K562 (cell line): ENCODE data around the gene ERGIC1. TPM values are rescaled to one million over a fixed set of nuclear protein-coding genes. Genes with fewer than 3 reads are reported as not detected.
A peak's percentile ranks its signal among the peaks of the same experiment; 100 is the strongest.

Experiments used
- FUS ChIP-seq: fragments of 200-400 bp; formaldehyde crosslinking; optimal IDR thresholded peaks from 2 replicates; pipeline ENCODE3; 2017; ENCODE audit warnings: low read depth, low read length
- MCM5 ChIP-seq: fragments of 450-650 bp; IDR thresholded peaks from 2 replicates; pipeline ENCODE4 v1.6.1; 2016; ENCODE audit warnings: low read depth
- XRCC3 ChIP-seq: fragments of 450-650 bp; IDR thresholded peaks from 2 replicates; pipeline ENCODE4 v1.6.1; 2017; ENCODE audit warnings: mild to moderate bottlenecking, moderate library complexity
- ZNF347 ChIP-seq: fragments of 450-650 bp; formaldehyde crosslinking; IDR thresholded peaks from 2 replicates; pipeline ENCODE4 v1.4.0; 2020; ENCODE audit warnings: low read depth, mild to moderate bottlenecking, moderate library complexity
- polyA plus RNA-seq, 8 experiments: library from polyadenylated mRNA; depleted of rRNA in 4 of 8; stranded (reverse) in 5 of 8; unstranded in 3 of 8; fragments of >200 nt; fragmentation: Nextera tagmentation in 2 of 8; fragmentation: Illumina TruSeq in 1 of 8; extraction: Ambion mirVana in 2 of 8; extraction: Trizol in 1 of 8; gene quantifications; 2 replicates each; pipeline versions ENCODE4 v1.2.1 to v1.2.3, GENCODE V29; 2011 to 2014; ENCODE audit warnings: inconsistent platforms in 1 of 8, missing spikeins in 1 of 8
- total RNA-seq, 7 experiments: library from RNA; depleted of rRNA in 6 of 7; stranded (reverse); fragments of >200 nt in 6 of 7; fragmentation: Illumina TruSeq in 2 of 7; extraction: Trizol in 2 of 7; gene quantifications; 2 replicates each; pipeline versions ENCODE4 v1.2.1 to v1.2.3, GENCODE V29; 2011 to 2021; ENCODE audit warnings: low replicate concordance in 1 of 7
- TF ChIP-seq, protein P1 (sequence below): fragments of 450-650 bp; IDR thresholded peaks from 2 replicates; pipeline ENCODE4 v1.6.1; 2018; ENCODE audit not compliant: partially characterized antibody
- TF ChIP-seq, protein P2 (sequence below): fragments of 450-650 bp; conservative IDR thresholded peaks from 2 replicates; pipeline ENCODE4 v1.6.1; 2016; ENCODE audit warnings: missing genetic modification characterization, low read depth, mild to moderate bottlenecking, control low read depth, missing compliant biosample characterization

Gene ERGIC1
- total and polyA plus RNA-seq, 9 of the 15 experiments (the other 6 are each of a cell fraction or from before 2014, with no cell fraction given): 5.5 to 68.4 (median 36.4) TPM

DNA sequence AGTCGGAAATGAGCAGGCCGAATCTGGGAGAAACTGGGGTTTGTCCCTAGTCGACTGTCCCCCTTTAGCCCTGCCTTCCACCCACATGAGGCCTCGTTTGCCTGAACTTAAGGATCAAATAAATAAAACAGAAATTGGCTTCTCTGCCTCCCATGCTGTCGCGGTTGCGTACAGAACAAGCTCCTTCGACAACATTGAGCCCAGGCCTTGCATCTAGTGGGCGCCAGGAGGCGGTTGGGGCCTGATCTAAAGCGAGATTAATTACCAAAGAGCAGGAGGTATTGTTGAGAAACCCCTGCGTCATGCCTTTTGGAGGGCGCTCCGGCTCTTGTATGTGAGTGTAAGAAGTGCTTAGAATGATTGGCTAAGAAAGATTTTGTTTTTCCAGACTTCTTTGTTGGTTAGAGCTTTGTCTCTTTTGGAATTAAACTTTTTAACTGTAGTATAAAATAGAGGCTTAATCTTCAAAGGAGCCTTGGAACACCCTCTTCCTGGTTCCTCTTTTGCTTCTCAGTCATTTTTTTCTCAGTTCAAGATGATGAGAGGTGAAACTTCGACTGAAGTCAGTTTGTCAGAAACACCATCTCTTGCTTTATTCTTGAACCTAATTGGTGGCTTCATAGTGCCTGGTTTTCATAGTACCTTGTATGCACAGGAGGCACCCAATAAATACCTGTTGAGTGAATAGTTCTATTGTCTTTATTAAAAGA lies 150.3 kb downstream of the ERGIC1 start (continued):
- TF ChIP-seq, protein P1, sequence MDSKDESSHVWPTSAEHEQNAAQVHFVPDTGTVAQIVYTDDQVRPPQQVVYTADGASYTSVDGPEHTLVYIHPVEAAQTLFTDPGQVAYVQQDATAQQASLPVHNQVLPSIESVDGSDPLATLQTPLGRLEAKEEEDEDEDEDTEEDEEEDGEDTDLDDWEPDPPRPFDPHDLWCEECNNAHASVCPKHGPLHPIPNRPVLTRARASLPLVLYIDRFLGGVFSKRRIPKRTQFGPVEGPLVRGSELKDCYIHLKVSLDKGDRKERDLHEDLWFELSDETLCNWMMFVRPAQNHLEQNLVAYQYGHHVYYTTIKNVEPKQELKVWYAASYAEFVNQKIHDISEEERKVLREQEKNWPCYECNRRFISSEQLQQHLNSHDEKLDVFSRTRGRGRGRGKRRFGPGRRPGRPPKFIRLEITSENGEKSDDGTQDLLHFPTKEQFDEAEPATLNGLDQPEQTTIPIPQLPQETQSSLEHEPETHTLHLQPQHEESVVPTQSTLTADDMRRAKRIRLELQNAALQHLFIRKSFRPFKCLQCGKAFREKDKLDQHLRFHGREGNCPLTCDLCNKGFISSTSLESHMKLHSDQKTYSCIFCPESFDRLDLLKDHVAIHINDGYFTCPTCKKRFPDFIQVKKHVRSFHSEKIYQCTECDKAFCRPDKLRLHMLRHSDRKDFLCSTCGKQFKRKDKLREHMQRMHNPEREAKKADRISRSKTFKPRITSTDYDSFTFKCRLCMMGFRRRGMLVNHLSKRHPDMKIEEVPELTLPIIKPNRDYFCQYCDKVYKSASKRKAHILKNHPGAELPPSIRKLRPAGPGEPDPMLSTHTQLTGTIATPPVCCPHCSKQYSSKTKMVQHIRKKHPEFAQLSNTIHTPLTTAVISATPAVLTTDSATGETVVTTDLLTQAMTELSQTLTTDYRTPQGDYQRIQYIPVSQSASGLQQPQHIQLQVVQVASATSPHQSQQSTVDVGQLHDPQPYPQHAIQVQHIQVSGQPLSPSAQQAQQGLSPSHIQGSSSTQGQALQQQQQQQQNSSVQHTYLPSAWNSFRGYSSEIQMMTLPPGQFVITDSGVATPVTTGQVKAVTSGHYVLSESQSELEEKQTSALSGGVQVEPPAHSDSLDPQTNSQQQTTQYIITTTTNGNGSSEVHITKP: peak; percentile 6
- TF ChIP-seq XRCC3: no peak
- TF ChIP-seq, protein P2, sequence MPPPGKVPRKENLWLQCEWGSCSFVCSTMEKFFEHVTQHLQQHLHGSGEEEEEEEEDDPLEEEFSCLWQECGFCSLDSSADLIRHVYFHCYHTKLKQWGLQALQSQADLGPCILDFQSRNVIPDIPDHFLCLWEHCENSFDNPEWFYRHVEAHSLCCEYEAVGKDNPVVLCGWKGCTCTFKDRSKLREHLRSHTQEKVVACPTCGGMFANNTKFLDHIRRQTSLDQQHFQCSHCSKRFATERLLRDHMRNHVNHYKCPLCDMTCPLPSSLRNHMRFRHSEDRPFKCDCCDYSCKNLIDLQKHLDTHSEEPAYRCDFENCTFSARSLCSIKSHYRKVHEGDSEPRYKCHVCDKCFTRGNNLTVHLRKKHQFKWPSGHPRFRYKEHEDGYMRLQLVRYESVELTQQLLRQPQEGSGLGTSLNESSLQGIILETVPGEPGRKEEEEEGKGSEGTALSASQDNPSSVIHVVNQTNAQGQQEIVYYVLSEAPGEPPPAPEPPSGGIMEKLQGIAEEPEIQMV (tag): no peak
- TF ChIP-seq FUS: no peak
- TF ChIP-seq MCM5: no peak
- TF ChIP-seq ZNF347 (CRISPR knock-in tag): no peak
